ENCODE measurements around the gene DTD2.
"Not testable (repeated sequence)": the region's sequence is repeated elsewhere in the genome, so short reads cannot be mapped to it uniquely, and the experiment has no call there.

DTD2 gene

GRCh38 chr14:31441273-31442111, 15.8 kb downstream of the DTD2 start:
- no peak for DNase-seq

- no peak for DNase-seq
Observed at GRCh38 chr14:31440280-31440679, 17.0 kb downstream of the DTD2 start.

GRCh38 chr14:31439561-31439960, 17.7 kb downstream of the DTD2 start:
- DNase-seq, result no peak

- not testable (repeated sequence) for DNase-seq
Observed at GRCh38 chr14:31437045-31437691, 20.1 kb downstream of the DTD2 start.

- no peak for DNase-seq
Observed at GRCh38 chr14:31435276-31435675, 22.0 kb downstream of the DTD2 start.

- DNase-seq, result no peak
Observed at GRCh38 chr14:31430634-31431264, 26.6 kb downstream of the DTD2 start.

- no peak for DNase-seq
Observed at GRCh38 chr14:31429791-31430190, 27.5 kb downstream of the DTD2 start.

- no peak for DNase-seq
Observed at GRCh38 chr14:31428011-31428410, 29.3 kb downstream of the DTD2 start.

- DNase-seq, result no peak
Observed at GRCh38 chr14:31426663-31427062, 30.6 kb downstream of the DTD2 start.

GRCh38 chr14:31425905-31426304, 31.4 kb downstream of the DTD2 start:
- no peak for DNase-seq

GRCh38 chr14:31421200-31421599, 36.1 kb downstream of the DTD2 start:
- DNase-seq, result no peak

GRCh38 chr14:31420319-31421111, 36.8 kb downstream of the DTD2 start, which contains the start of gene HEATR5A:
HEATR5A (minus strand) TSS chr14:31420550; CDS start chr14:31402975, 17,575 bp downstream.
- DNase-seq, result peak; percentile 93

GRCh38 chr14:31419967-31420318, 37.4 kb downstream of the DTD2 start:
- peak; percentile 47 to 55 for DNase-seq

GRCh38 chr14:31419179-31419966, 37.9 kb downstream of the DTD2 start:
- DNase-seq, result no peak

GRCh38 chr14:31418440-31418839, 38.9 kb downstream of the DTD2 start:
- DNase-seq, result no peak

- DNase-seq, result no peak
Observed at GRCh38 chr14:31414190-31414833, 43.0 kb downstream of the DTD2 start.

- peak; percentile 69 to 76 for DNase-seq
Observed at GRCh38 chr14:31411218-31411727, 46.0 kb downstream of the DTD2 start.

GRCh38 chr14:31410048-31410650, 47.2 kb downstream of the DTD2 start:
- peak; percentile 70 to 73 for DNase-seq

- no peak for DNase-seq
Observed at GRCh38 chr14:31408421-31408820, 48.9 kb downstream of the DTD2 start.

- DNase-seq, result no peak
Observed at GRCh38 chr14:31405599-31406232, 51.6 kb downstream of the DTD2 start.

Data from inflammatory macrophage treated with lipopolysaccharide for 1 hour (primary cell).